MG63 (cell line): ENCODE results near the gene LIF. TPM values are rescaled to one million over a fixed set of nuclear protein-coding genes. Genes with fewer than 3 reads are reported as not detected.

Experiments
- DNase-seq: peaks from one replicate; pipeline ENCODE4 v3.0.0-alpha.2; 2020
- H3K27me3 ChIP-seq: fragments of 250-450 bp; sonication (Bioruptor Pico); 2 replicates; pipeline ENCODE4 v1.5.1; 2020; ENCODE audit warnings: mild to moderate bottlenecking, moderate library complexity
- H3K36me3 ChIP-seq: fragments of 250-450 bp; sonication (Bioruptor Pico); 2 replicates; pipeline ENCODE4 v1.5.1; 2020; ENCODE audit warnings: mild to moderate bottlenecking, moderate library complexity
- H3K4me3 ChIP-seq: fragments of 250-450 bp; sonication (Bioruptor Pico); 2 replicates; pipeline ENCODE4 v1.5.1; 2020; ENCODE audit warnings: mild to moderate bottlenecking, moderate library complexity
- H3K9me3 ChIP-seq: fragments of 250-450 bp; sonication (Bioruptor Pico); 2 replicates; pipeline ENCODE4 v1.5.1; 2020; ENCODE audit warnings: mild to moderate bottlenecking, moderate library complexity
- total RNA-seq: library from RNA; depleted of rRNA; stranded (reverse); fragments of >200 nt; shearing (Covaris generic); gene quantifications from 2 replicates; pipeline ENCODE4 v1.2.3, GENCODE V29; 2014; ENCODE audit warnings: low replicate concordance

Gene LIF
- total RNA-seq, 1 experiment from 2014 or later: 13.0 TPM

DNA sequence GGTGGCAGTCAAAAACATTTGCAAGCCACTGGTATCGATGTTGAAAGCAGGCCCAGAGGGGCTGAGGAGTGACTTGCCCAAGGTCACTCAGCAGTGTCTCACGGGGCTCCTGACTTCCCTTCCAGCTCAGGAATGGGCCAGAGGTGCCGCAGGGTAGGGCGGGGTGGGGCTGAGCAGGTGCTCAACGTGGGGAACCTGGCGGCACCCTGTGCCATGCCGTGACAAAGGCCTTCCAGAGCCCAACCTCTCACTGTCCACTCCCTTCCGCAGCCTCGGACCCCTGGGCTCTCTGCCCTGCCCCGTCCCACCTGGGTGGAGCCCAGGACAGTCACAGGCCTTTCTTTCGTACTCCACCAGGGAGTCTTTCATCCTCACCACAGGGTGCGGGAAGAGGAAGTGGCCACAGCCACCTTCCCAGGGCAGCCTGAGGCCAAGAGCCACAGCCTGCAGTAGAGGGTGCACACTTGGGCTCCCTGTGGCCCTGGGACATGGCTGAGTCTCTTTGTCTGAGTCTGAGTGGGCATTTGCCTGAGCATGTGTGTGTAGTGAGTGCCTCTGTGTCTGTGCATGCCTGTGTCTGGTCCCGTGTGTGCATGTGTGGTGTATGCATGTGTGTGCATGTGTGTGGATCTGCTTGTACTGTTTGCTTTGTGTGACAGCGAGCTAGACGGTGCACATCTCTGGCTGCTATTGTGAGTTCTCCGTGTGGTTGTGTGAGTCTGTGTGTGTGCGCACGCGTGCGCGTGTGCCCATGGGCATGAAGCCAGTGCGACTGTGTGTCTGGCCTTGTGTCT lies 6.0 kb upstream of the LIF start:
- Histone ChIP-seq H3K4me3 (no peak overlapping the region), H3K36me3 (no peaks in the 10 kb centered on the region), H3K27me3 (no peaks in the 10 kb centered on the region), H3K9me3 (no peaks in the 10 kb centered on the region)
- no peak for DNase-seq

DNA sequence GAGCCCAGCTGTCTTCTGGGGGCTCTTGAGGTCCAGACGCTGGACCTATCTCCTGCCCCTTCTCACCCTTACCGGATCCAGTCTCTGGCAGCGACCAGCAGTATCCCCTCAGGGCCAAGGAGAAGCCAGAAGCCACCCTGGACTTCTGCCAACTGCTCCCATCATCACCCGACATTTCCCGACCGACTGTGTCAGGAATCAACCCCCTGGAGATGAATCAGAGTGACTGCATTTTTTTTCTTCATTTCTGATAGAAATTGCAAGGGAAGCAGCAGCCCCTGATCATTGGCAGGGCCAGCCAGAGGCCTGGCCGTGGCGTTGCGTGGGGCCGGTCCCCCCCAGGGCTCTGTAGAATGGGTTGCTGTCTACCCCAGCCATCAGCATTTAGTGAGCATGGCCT lies 5.2 kb upstream of the LIF start:
- Histone ChIP-seq H3K27me3 (no peaks in the 10 kb centered on the region), H3K36me3 (no peaks in the 10 kb centered on the region), H3K4me3 (no peak overlapping the region), H3K9me3 (no peaks in the 10 kb centered on the region)
- peak; percentile 53 for DNase-seq

DNA sequence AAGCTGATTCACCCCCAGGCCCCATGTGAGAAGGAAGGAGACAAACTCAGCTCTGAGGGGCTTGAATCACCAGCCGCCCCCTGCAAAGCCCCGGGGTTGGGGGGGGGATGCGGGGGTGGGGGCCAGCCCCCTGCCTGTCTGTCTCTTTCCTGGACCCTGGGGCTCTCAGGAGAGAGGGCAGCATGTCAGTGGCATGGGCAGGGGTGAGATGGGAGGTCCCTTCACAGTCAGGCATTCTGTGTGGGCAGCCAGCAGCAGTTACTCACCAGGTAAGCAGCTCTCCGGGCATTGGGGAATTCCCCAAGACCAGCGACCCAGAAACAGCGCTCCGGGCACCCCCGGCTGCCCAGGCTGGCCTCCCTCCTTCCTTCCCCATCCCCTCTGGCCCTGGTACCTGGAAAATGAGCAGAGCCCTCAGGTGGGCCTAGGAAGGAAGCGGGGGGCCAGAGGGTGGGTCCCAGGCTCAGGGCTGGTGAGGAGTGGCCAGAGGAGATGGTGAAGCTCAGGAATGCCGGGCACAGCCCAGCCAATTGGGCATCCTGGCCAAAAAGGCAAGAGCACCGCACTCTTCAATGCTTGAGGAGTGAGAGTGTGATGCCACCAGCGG lies 4.2 kb upstream of the LIF start:
- Histone ChIP-seq H3K27me3 (no peaks in the 10 kb centered on the region), H3K9me3 (no peaks in the 10 kb centered on the region), H3K4me3 (no peak overlapping the region), H3K36me3 (peaks cover 2% of the 10 kb centered on the region; the same call in 1 of the 2 replicates)
- peak; percentile 88 for DNase-seq

DNA sequence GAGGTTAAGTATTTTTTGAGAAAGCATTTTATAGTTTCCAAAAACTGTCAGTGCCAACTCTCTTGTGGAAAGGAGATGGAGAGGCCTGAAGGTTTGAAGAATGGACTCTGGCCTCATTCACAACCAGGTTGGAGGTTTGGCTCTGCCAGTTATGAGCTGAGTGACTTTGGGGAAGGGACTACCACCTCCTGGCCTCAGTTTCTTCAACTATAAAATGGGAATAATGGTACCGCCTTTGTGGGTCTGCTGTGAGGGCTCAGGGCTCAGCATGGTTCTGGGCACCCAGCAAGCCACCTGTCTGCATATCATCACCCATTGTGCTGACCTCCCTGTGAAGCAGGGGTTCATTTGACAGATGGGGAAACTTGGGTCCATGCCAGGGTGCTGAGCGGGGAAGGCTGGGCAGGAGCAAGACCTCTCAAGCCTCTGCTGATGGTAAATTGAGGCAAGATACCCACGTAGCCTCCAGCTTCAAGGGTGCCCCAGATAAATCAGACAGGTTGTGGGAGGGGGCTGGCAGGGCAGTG lies 3.5 kb upstream of the LIF start:
- Histone ChIP-seq H3K9me3 (no peaks in the 10 kb centered on the region), H3K4me3 (no peak overlapping the region), H3K27me3 (no peaks in the 10 kb centered on the region), H3K36me3 (peaks cover 3% of the 10 kb centered on the region; the same call in 1 of the 2 replicates)
- DNase-seq: no peak

DNA sequence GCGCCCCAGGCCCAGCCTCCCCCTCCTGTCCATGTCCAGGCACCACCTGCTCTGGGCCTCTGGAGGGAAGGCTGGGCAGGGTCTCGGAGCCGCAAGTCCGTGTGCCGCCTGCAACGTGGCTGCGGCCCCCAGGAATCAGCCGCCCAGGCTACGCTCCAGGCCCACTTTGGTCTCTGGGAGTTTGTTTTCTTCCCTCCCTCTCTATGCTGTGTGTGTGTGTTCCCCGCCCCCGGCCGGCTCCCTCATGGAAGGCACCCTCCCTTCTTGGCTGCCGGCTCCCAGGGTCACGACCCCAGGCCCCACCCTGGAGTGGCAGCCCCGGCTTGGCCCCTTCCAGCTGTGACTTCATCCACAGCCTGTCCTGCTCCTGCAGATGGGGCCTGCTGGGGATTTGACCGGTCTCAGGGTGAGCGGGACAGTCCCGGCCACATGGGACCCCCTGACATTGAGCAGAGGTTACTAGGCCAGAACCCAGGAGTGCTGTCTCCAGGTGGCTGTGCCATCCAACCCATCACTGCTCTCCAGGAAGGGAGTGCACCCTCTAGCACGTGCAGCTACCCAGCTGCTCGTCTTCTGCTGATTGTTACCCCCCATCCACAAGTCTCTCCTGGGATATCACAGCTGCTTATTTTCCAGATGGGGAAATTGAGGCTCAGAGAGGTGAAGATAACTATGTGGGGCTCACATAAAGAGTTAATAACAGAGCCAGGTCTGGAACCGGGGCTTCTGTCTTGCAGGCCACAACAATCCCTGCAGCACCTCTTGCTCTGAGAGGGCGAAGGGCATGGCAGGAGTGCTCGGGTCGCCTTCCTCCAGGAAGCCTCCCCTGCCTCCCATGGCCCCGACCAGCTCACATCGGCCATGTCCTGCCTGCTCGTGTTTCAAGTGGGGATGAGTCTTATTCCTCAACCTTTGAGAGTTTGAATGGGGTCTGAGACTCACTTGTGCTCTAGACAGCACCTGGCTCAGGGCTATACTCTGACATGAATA lies 2.8 kb upstream of the LIF start:
- DNase-seq: peak; percentile 89

DNA sequence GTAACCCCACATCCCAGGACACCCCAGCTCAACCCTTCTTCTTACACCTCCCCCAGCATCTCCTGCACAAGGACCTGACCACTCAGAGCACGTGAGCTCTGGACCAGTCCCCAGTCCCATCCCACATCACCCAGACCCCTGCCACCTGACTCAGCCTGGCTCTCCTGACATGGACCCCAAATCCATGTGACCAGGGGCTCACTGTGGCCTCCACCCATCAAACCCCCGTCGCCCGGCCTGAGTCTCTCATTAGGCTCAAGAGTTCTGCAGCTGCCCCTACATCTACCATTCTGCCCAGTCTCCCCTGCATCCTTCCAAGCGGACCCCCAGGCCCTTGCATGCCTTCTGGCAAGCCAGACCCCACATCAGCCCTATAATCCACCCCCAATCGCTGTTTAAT lies 1.9 kb upstream of the LIF start:
- no peak for DNase-seq
- Histone ChIP-seq H3K9me3 (no peaks in the 10 kb centered on the region), H3K4me3 (no peak overlapping the region), H3K27me3 (no peaks in the 10 kb centered on the region), H3K36me3 (peaks cover 19% of the 10 kb centered on the region)

More for the DNA sequence above, 2.8 kb upstream of the LIF start:
- Histone ChIP-seq H3K36me3 (peaks cover 10% of the 10 kb centered on the region), H3K27me3 (no peaks in the 10 kb centered on the region), H3K4me3 (no peak overlapping the region), H3K9me3 (no peaks in the 10 kb centered on the region)

DNA sequence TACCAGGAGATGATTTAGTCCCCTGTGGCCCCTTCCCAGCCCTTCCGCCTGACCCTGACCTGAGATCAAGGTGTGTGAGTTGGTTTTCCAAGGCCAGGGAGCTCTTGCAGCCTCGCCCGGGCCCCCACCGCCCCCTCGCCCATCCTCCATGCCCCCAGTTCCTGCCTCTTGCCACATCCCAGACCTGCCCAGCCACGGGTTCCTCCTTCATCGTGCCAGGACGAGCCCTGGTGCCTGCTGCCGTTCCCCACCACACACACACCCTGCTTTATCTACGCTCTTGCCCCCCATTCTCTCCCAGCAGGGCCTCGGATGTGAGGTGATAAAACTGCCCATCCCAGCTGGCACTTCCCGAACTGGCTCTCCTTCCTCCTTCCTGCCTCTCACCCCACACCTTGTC lies 1.4 kb upstream of the LIF start:
- H3K4me3 ChIP-seq: no peak overlapping the region
- no peaks in the 10 kb centered on the region for H3K9me3 ChIP-seq
- H3K36me3 ChIP-seq: peaks cover 24% of the 10 kb centered on the region
- no peaks in the 10 kb centered on the region for H3K27me3 ChIP-seq
- no peak for DNase-seq

DNA sequence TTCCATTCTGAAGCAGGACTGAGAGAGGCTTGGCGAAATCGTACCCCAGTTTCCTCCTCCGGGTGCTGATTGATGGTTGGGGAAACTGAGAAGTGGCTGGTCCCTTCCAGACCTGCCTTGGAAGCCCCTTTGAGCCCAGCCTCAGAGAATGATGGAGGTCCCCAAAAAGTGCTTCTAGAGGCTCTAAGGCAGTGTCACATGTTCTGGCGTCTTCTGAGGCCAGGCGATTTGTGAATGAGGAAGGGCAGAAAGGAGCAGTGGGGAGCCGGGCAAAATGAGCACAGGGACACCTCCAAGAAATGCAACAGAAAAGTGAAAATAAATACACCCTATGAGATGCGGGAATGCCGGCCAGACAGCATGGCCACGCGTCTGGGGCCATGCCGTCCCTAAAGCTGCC lies 1.0 kb upstream of the LIF start:
- peaks cover 27% of the 10 kb centered on the region for H3K36me3 ChIP-seq
- H3K9me3 ChIP-seq: no peaks in the 10 kb centered on the region
- H3K4me3 ChIP-seq: no peak overlapping the region
- DNase-seq: no peak
- no peaks in the 10 kb centered on the region for H3K27me3 ChIP-seq

DNA sequence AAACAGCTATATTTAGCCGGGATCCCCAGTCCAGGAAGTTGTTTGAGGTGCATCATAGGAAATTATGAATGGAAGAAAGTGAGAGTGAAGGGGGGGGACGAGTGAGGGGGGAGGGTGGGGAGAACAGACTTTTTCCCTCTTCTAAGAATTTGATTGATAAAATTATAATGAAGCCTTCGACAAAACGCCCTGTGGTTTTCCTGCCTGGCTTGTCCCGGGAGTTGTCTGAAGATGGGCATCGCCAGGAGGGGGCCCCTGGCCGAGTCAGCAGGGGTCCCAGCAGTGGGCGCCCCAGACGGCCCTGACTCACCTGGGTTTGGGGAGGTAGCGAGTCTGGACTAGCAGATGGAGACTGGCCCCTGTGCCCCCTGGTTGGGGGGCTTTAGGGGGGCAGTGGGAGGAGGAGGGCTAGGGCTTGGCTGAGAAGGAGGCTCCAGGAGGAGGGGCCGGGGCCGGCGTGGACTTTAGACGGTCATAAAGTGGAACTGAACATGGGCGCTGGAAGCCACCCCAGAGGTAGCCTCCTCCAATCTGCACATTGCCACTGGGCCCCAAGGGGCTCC lies 336 bp upstream of the LIF start:
- peak; percentile 37 for DNase-seq
- peaks cover 28% of the 10 kb centered on the region for H3K36me3 ChIP-seq
- no peaks in the 10 kb centered on the region for H3K27me3 ChIP-seq
- no peaks in the 10 kb centered on the region for H3K9me3 ChIP-seq
- H3K4me3 ChIP-seq: peak overlapping the region; percentile 74

DNA sequence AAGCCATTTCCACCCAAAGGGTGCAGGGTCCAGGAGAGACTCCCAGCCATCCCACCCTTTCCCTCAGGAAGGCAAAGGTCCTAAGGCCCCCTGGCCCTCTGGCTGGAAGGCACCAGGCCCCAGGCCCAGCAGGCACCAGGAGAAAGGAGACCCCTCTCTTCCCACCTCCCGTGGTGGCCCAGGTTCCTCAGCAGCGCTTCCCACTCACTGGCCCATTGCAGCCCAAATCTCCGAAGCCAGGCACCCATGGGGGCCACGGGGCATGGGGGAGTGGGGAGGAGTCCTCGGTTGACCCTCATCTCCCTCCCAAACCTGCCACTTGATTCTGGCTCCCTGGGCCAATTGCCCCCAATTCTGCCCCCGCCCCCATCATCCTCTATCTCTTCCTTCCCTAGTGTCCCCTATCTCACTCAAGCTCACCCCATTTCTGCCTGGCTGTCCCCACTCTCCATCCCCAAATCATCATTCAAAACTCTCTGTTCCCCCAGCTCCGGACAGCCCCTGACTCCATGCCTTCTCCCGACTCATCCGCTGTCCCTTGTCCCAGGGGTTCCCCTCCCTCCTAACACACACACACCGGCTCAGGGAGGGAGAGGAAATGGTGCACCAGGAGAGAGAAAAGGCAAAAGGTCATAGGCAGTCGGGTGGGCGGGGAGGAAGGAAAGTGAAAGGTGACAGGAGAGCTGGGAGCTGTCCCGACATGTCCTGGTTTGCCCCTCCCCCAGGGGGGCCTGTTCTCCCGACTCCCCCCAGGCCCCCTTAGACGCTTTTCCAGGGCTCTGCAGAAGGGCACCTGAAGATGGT lies 1.2 kb downstream of the LIF start:
- Histone ChIP-seq H3K36me3 (peaks cover 41% of the 10 kb centered on the region), H3K4me3 (peak overlapping the region; percentile 74), H3K27me3 (no peaks in the 10 kb centered on the region), H3K9me3 (no peaks in the 10 kb centered on the region)
- no peak for DNase-seq

DNA sequence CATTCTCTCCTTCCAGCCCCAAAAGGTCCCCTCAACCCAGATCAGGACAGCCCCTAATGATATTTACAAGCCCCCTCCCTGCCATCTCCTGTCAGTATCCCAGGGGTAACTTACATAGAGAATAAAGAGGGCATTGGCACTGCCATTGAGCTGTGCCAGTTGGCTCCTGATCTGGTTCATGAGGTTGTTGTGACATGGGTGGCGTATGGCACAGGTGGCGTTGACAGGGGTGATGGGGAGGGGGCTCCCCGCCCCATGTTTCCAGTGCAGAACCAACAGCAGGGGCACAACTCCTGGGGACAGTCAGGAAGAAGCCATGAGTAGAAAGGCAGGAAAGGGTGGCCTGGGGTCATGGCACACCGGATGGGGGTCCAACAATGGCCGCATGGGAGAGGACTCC lies 1.9 kb downstream of the LIF start:
- Histone ChIP-seq H3K36me3 (peaks cover 41% of the 10 kb centered on the region), H3K27me3 (no peaks in the 10 kb centered on the region), H3K4me3 (peak overlapping the region; percentile 74), H3K9me3 (no peaks in the 10 kb centered on the region)
- DNase-seq: no peak

DNA sequence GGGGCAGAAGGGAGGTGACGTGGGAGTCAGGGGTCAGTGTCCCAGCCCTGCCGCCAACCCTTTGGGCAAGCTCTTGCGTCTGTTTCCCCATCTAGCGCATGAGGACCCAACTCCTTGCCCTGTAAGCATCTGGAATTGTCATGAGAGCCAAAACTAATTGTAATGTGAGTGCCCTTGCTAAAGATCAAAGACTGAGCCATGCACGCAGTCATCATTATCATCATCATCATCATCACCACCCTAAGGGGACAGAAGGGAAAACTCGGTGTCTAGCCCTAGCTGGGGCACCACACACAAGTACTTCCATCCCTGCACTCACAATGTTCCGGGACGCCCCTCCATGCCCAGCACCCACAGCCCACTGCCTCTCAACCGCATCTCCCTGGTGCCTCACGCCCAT lies 2.5 kb downstream of the LIF start:
- Histone ChIP-seq H3K36me3 (peaks cover 41% of the 10 kb centered on the region), H3K4me3 (peak overlapping the region; percentile 74), H3K9me3 (no peaks in the 10 kb centered on the region), H3K27me3 (no peaks in the 10 kb centered on the region)
- DNase-seq: no peak

DNA sequence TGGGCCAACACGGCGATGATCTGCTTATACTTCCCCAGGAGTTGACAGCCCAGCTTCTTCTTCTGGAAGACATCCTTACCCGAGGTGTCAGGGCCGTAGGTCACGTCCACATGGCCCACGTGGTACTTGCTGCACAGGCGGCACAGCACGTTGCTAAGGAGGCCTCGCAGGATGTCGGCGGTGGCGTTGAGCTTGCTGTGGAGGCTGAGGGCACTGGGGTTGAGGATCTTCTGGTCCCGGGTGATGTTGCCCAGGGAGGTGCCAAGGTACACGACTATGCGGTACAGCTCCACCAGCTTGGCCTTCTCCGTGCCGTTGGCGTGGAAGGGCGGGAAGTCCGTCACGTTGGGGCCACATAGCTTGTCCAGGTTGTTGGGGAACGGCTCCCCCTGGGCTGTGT lies 2.9 kb downstream of the LIF start:
- Histone ChIP-seq H3K36me3 (peaks cover 41% of the 10 kb centered on the region), H3K4me3 (no peak overlapping the region), H3K27me3 (no peaks in the 10 kb centered on the region), H3K9me3 (no peaks in the 10 kb centered on the region)
- no peak for DNase-seq

DNA sequence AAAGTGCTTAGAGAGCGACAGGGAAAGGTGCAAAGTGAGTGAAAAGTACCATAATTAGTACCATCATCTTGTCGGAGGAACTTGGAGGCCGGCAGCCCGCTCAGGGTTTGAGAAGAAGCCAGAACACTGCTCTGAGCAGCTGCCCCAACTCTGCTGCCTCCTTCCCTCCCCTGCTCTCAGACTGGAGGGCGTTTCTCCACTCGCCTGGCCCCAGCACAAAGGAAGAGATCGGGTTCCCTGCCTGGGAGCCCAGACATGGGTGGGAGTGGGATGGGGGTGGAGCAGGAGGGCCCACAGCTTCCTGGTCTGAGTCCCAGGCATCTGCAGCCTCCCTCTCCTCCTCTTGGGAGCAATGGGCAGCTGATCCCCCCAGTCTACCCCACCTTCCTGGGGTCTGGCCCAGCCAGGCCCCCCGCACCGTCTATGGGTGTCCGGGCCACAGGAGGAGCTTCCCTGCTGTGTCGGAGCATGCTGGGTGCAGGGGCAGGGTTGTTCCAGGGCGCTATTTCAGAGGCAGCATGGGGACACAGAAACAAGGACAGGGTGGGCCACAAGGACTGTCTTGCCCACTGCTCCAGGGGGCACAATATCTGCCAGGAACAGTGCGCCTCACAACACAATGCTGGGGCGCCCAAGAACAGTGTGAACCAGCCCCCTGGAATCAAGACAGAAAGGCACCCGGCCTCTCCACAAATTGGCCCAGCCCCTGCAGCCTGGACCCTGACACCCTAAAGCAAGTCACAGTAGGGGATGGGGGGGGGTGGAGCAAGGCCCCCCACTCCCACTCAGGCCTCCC lies 4.8 kb downstream of the LIF start:
- Histone ChIP-seq H3K27me3 (no peaks in the 10 kb centered on the region), H3K4me3 (no peak overlapping the region), H3K9me3 (no peaks in the 10 kb centered on the region), H3K36me3 (peaks cover 41% of the 10 kb centered on the region)
- no peak for DNase-seq
